K562 (cell line): ENCODE results near the gene ZNF620. TPM values are rescaled to one million over a fixed set of nuclear protein-coding genes. Genes with fewer than 3 reads are reported as not detected.
A peak's percentile ranks its signal among the peaks of the same experiment; 100 is the strongest.

Experiments
- ATAC-seq: fragments of 200-7000 bp; cut with Tn5 transposase; 3 replicates; pipeline ENCODE4 v1.9.1; 2020; ENCODE audit warnings: moderate library complexity
- BruUV-seq: library from RNA; stranded (reverse); fragments of 400-500 nt; replicated peaks from 2 replicates; lab custom pipeline; 2021; lab: Mats Ljungman, UMichigan
- CTCF ChIA-PET: fragments of 300-600 bp; formaldehyde crosslinking; extraction: SDS; loops from one replicate; lab custom pipeline; 2021; ENCODE audit warnings: low intra/inter-chr PET ratio; lab: Yijun Ruan, JAX
- POLR2A ChIA-PET: fragments of 300-600, 350-650 bp; sonication (Branson Sonifier 250); formaldehyde crosslinking; extraction: SDS; loops from one replicate; lab custom pipeline; 2021; ENCODE audit warnings: antibody characterized with exemption, inconsistent platforms; lab: Yijun Ruan, JAX
- DNase-seq, 4 experiments: peaks; one replicate each; pipeline versions ENCODE4 v3.0.0 to v3.0.0-alpha.2; 2011 to 2018; ENCODE audit warnings: low spot score in 3 of 4, mixed read lengths in 3 of 4; ENCODE audit errors: extremely low read depth in 1 of 4
- FAIRE-seq: peaks from 2 replicates; lab custom pipeline; 2011; peaks lifted over from hg19 to GRCh38; lab: Jason Lieb, UNC
- H2AFZ ChIP-seq: 2 replicates; pipeline ENCODE4 v1.6.0; 2011; ENCODE audit warnings: low read depth, low read length, control low read depth, inconsistent platforms
- H3K27ac ChIP-seq: fragments of 200-600 bp; 3 replicates; pipeline ENCODE4 v1.8.0; 2011; ENCODE audit warnings: low read depth, mild to moderate bottlenecking, control low read depth, inconsistent platforms, low read length, moderate library complexity, mixed read lengths; ENCODE audit errors: extremely low read depth
- H3K27me3 ChIP-seq, 2 experiments: fragments of 300-600 bp in 1 of 2; 2 replicates in 1 of 2; 3 replicates in 1 of 2; pipeline versions ENCODE4 v1.6.0 to v1.8.0; 2011; ENCODE audit warnings: inconsistent platforms in 2 of 2, low read length in 2 of 2, mild to moderate bottlenecking in 1 of 2, mixed read lengths in 1 of 2, moderate library complexity in 1 of 2; ENCODE audit not compliant: control insufficient read depth in 2 of 2, insufficient read depth in 2 of 2
- H3K36me3 ChIP-seq: fragments of 300-600 bp; 3 replicates; pipeline ENCODE4 v1.8.0; 2011; ENCODE audit warnings: mild to moderate bottlenecking, low read length, inconsistent platforms; ENCODE audit not compliant: control insufficient read depth, insufficient read depth
- H3K4me1 ChIP-seq, 2 experiments: fragments of 200-600 bp in 1 of 2; replicated peaks in 1 of 2; 2 replicates in 1 of 2; 3 replicates in 1 of 2; pipeline versions ENCODE4 v1.5.1 to v1.8.0; 2011; ENCODE audit warnings: inconsistent platforms in 2 of 2, low read length in 2 of 2, mild to moderate bottlenecking in 1 of 2, mixed read lengths in 1 of 2, moderate library complexity in 1 of 2; ENCODE audit not compliant: control insufficient read depth in 2 of 2, insufficient read depth in 2 of 2
- H3K4me2 ChIP-seq: 2 replicates; pipeline ENCODE4 v1.6.1; 2011; ENCODE audit warnings: low read length, control low read depth, inconsistent platforms, mixed read lengths; ENCODE audit not compliant: insufficient read depth
- H3K4me3 ChIP-seq: fragments of 200-600 bp; sonication (generic), shearing (Covaris generic); 2 replicates; pipeline ENCODE4 v1.5.1; 2016; ENCODE audit warnings: control low read depth, inconsistent platforms
- H3K79me2 ChIP-seq: fragments of 200-600 bp; 3 replicates; pipeline ENCODE4 v1.8.0; 2011; ENCODE audit warnings: low read length, inconsistent platforms; ENCODE audit not compliant: control insufficient read depth, insufficient read depth
- H3K9ac ChIP-seq, 2 experiments: 2 replicates each; pipeline versions ENCODE4 v1.6.0 to v1.6.1; 2011; ENCODE audit warnings: low read depth in 2 of 2, low read length in 2 of 2, control low read depth in 1 of 2, inconsistent platforms in 1 of 2, mild to moderate bottlenecking in 1 of 2, mixed read lengths in 1 of 2; ENCODE audit not compliant: insufficient read depth in 1 of 2
- H3K9me1 ChIP-seq: one replicate; pipeline ENCODE4 v1.6.0; 2011; ENCODE audit warnings: inconsistent platforms, mild to moderate bottlenecking, low read length, moderate library complexity; ENCODE audit not compliant: control insufficient read depth, insufficient read depth
- H3K9me3 ChIP-seq: replicated peaks from 2 replicates; pipeline ENCODE4 v1.5.1; 2011; ENCODE audit warnings: low read depth, low read length, inconsistent platforms; ENCODE audit not compliant: control insufficient read depth, insufficient read depth
- H4K20me1 ChIP-seq: replicated peaks from 2 replicates; pipeline ENCODE4 v1.6.1; 2011; ENCODE audit warnings: low read length, inconsistent platforms, mixed read lengths; ENCODE audit not compliant: control insufficient read depth, insufficient read depth
- ARNT ChIP-seq, 2 experiments: fragments of 450-650 bp; IDR thresholded peaks; 2 replicates each; pipeline ENCODE4 v1.6.1; 2016; ENCODE audit warnings: mild to moderate bottlenecking in 1 of 2
- BRD9 ChIP-seq: fragments of 450-650 bp; IDR thresholded peaks from 2 replicates; pipeline ENCODE4 v1.6.1; 2018; ENCODE audit warnings: low read depth; ENCODE audit not compliant: partially characterized antibody
- ETS1 ChIP-seq: conservative IDR thresholded peaks from 2 replicates; pipeline ENCODE4 v1.6.1; 2011; ENCODE audit warnings: low read depth, mild to moderate bottlenecking, low read length; ENCODE audit not compliant: control insufficient read depth
- NCOA2 ChIP-seq, 2 experiments: fragments of 450-650 bp; IDR thresholded peaks; 2 replicates each; pipeline ENCODE4 v1.6.1; 2018; ENCODE audit warnings: mild to moderate bottlenecking in 2 of 2, moderate library complexity in 1 of 2; ENCODE audit not compliant: partially characterized antibody in 2 of 2
- NEUROD1 ChIP-seq: fragments of 150-350 bp; IDR thresholded peaks from 2 replicates; pipeline ENCODE4 v1.6.1; 2014; ENCODE audit warnings: borderline replicate concordance, low read length, low read depth; ENCODE audit not compliant: partially characterized antibody
- PHF8 ChIP-seq: fragments of 200-600 bp; sonication (generic); IDR thresholded peaks from 2 replicates; pipeline ENCODE4 v1.6.1; 2012; ENCODE audit warnings: mixed run types, mild to moderate bottlenecking, inconsistent platforms, low read length, moderate library complexity, borderline replicate concordance
- SMARCA4 ChIP-seq: fragments of 450-650 bp; IDR thresholded peaks from 2 replicates; pipeline ENCODE4 v1.6.1; 2016
- TEAD4 ChIP-seq, 2 experiments: sonication (generic) in 1 of 2; formaldehyde crosslinking in 1 of 2; IDR thresholded peaks; 2 replicates each; pipeline versions ENCODE4 v1.6.1 to v1.8.0; 2012 to 2022; ENCODE audit warnings: borderline replicate concordance in 1 of 2, inconsistent platforms in 1 of 2, low read length in 1 of 2, mild to moderate bottlenecking in 1 of 2, missing genetic modification reagents in 1 of 2
- TSC22D4 ChIP-seq: fragments of 450-650 bp; IDR thresholded peaks from 2 replicates; pipeline ENCODE4 v1.6.1; 2016; ENCODE audit warnings: missing genetic modification characterization, missing biosample characterization, control low read depth
- WGBS: fragments of 100-300 bp; shearing (Covaris generic); methylation state at CpG from one replicate; pipeline ENCODE4 v1.1.6; 2016; ENCODE audit warnings: low coverage, mixed read lengths; ENCODE audit not compliant: insufficient coverage; ENCODE audit errors: missing lambda C conversion rate; 5-methylcytosine and 5-hydroxymethylcytosine counted together
- in situ Hi-C: fragments of 300-500 bp; cut with MboI; formaldehyde crosslinking; loops from 4 replicates; pipeline ENCODE4 v1.15.0; 2018; ENCODE audit warnings: inconsistent platforms, mixed read lengths
- intact Hi-C: fragments of 100-400 bp; cut with micrococcal nuclease; formaldehyde crosslinking; loops from 2 replicates; pipeline ENCODE4 v1.14.2; 2022
- polyA plus RNA-seq, 8 experiments: library from polyadenylated mRNA; depleted of rRNA in 4 of 8; stranded (reverse) in 5 of 8; unstranded in 3 of 8; fragments of >200 nt; fragmentation: Nextera tagmentation in 2 of 8; fragmentation: Illumina TruSeq in 1 of 8; extraction: Ambion mirVana in 2 of 8; extraction: Trizol in 1 of 8; gene quantifications; 2 replicates each; pipeline versions ENCODE4 v1.2.1 to v1.2.3, GENCODE V29; 2011 to 2014; ENCODE audit warnings: inconsistent platforms in 1 of 8, missing spikeins in 1 of 8
- total RNA-seq, 7 experiments: library from RNA; depleted of rRNA in 6 of 7; stranded (reverse); fragments of >200 nt in 6 of 7; fragmentation: Illumina TruSeq in 2 of 7; extraction: Trizol in 2 of 7; gene quantifications; 2 replicates each; pipeline versions ENCODE4 v1.2.1 to v1.2.3, GENCODE V29; 2011 to 2021; ENCODE audit warnings: low replicate concordance in 1 of 7

ZNF620 gene
- total and polyA plus RNA-seq, 9 of the 15 experiments (the other 6 are each of a cell fraction or from before 2014, with no cell fraction given), result 1.2 to 5.5 (median 3.3) TPM

- peak within 1 kb of the TSS; percentile 78 for H3K27ac ChIP-seq
- peak within 1 kb of the TSS; percentile 96 for H2AFZ ChIP-seq
- CTCF ChIA-PET, result no interaction called here
- no peaks in the 10 kb centered on the region for H4K20me1 ChIP-seq
- H3K9me1 ChIP-seq, result no peaks in the 10 kb centered on the region
- intact Hi-C loops (loop anchor here (2.0 kb wide), 1 partner anchor 20 kb away; the partner anchor contains the start of gene RPL14), in situ Hi-C loops (no loop called here)
- peak; percentile 86 to 88 (median 87) for DNase-seq
- POLR2A ChIA-PET, result interaction anchor here (0.6 to 9.6 kb wide), 6 partner anchors 9 to 48 kb away, joined by 4 to 102 read pairs (median 7); partner anchors contain the start of genes RPL14, ZNF620 and ZNF621
- peak within 1 kb of the TSS; percentile 83 to 98 for H3K9ac ChIP-seq
- H3K4me1 ChIP-seq, result peaks cover 4 to 5% of the 10 kb centered on the region in 2 experiments; a peak in 3 of 5 replicates
- peaks cover 10% of the 10 kb centered on the region; the same call in 2 of the 3 replicates for H3K79me2 ChIP-seq
- TSS peak; percentile 89 for BruUV-seq
- peak within 1 kb of the TSS; percentile 66 for H3K4me3 ChIP-seq
- ATAC-seq, result peak; percentile 89
- H3K36me3 ChIP-seq, result peaks cover 29% of the 10 kb centered on the region
- 2% methylated on average over 48 of the region's 48 CpGs for WGBS
- peak within 1 kb of the TSS; percentile 96 for H3K4me2 ChIP-seq
- peak; percentile 70 for FAIRE-seq
- no peaks in the 10 kb centered on the region for H3K27me3 ChIP-seq
- H3K9me3 ChIP-seq, result no peaks in the 10 kb centered on the region
- peak; percentile 53; the same call in 1 of the 2 replicates for TF ChIP-seq SMARCA4
- peak in 1 of 2 experiments; percentile 30; a peak in 1 of 4 replicates for TF ChIP-seq ARNT (IDR thresholded peaks at IDR 0.05)
- no peak for TF ChIP-seq TSC22D4
- TF ChIP-seq ETS1, result no peak; the same call in 1 of the 2 replicates
- TF ChIP-seq PHF8, result peak; percentile 93
- peak; percentile 71 for TF ChIP-seq BRD9
- TF ChIP-seq NCOA2 (IDR thresholded peaks at IDR 0.05; ENCODE audit: partially characterized antibody in 2 of 2), result no peak
- no peak; the same call in 1 of the 2 replicates for TF ChIP-seq TEAD4 (IDR thresholded peaks at IDR 0.05; ENCODE audit: low read length)
- TF ChIP-seq TEAD4 (CRISPR knock-in tag; IDR thresholded peaks at IDR 0.05; ENCODE audit: borderline replicate concordance), result no peak
- TF ChIP-seq NEUROD1, result peak; percentile 18
Observed at GRCh38 chr3:40476478-40477470, 29.1 kb upstream of the ZNF620 start, which contains the start of gene ZNF619. ZNF619 (plus strand) TSS chr3:40477122; CDS start chr3:40477980, 858 bp downstream.
